SK-N-SH (cell line): ENCODE results near the gene TMEM131L. TPM values are rescaled to one million over a fixed set of nuclear protein-coding genes. Genes with fewer than 3 reads are reported as not detected.

Source experiments
- CTCF ChIA-PET: fragments of 300-600, 350-600 bp; formaldehyde crosslinking; extraction: SDS; loops from one replicate; lab custom pipeline; 2021; lab: Yijun Ruan, JAX
- POLR2A ChIA-PET: fragments of 350-600 bp; sonication (Branson Sonifier 250); formaldehyde crosslinking; extraction: SDS; loops from one replicate; lab custom pipeline; 2020; ENCODE audit warnings: antibody characterized with exemption, inconsistent platforms; lab: Yijun Ruan, JAX
- DNase-seq: peaks from one replicate; pipeline ENCODE4 v3.0.0; 2012
- H2AFZ ChIP-seq: fragments of 200-600 bp; sonication (generic); 2 replicates; pipeline ENCODE4 v1.8.1; 2016; ENCODE audit warnings: antibody characterized with exemption, mild to moderate bottlenecking, low read depth
- H3F3A ChIP-seq: fragments of 200-600 bp; sonication (generic); replicated peaks from 2 replicates; pipeline ENCODE3; 2016; ENCODE audit warnings: antibody characterized with exemption, mild to moderate bottlenecking; ENCODE audit not compliant: insufficient read depth
- H3K27ac ChIP-seq, 2 experiments: fragments of 200-500 bp in 1 of 2; fragments of 200-600 bp in 1 of 2; sonication (Bioruptor generic) in 1 of 2; sonication (generic), shearing (Covaris generic) in 1 of 2; 2 replicates each; pipeline versions ENCODE4 v1.5.1 to v1.6.1; 2014 to 2016; ENCODE audit warnings: low read depth in 2 of 2, inconsistent platforms in 1 of 2, low read length in 1 of 2, mild to moderate bottlenecking in 1 of 2, mixed read lengths in 1 of 2
- H3K27me3 ChIP-seq: fragments of 200-600 bp; sonication (generic), shearing (Covaris generic); 2 replicates; pipeline ENCODE4 v1.6.1; 2016; ENCODE audit warnings: mixed run types; ENCODE audit not compliant: insufficient read depth
- H3K36me3 ChIP-seq, 2 experiments: fragments of 200-500 bp in 1 of 2; fragments of 200-600 bp in 1 of 2; sonication (Bioruptor generic) in 1 of 2; sonication (generic) in 1 of 2; replicated peaks in 1 of 2; 2 replicates each; pipeline versions ENCODE3 to v1.5.1; 2014 to 2016; ENCODE audit warnings: low read length in 1 of 2, mild to moderate bottlenecking in 1 of 2; ENCODE audit not compliant: insufficient read depth in 2 of 2, control insufficient read depth in 1 of 2
- H3K4me1 ChIP-seq, 2 experiments: fragments of 200-500 bp in 1 of 2; fragments of 200-600 bp in 1 of 2; sonication (Bioruptor generic) in 1 of 2; sonication (generic), shearing (Covaris generic) in 1 of 2; 2 replicates each; pipeline versions ENCODE4 v1.5.1 to v1.6.1; 2014 to 2016; ENCODE audit warnings: low read depth in 1 of 2, low read length in 1 of 2, mixed run types in 1 of 2; ENCODE audit not compliant: insufficient read depth in 2 of 2, control insufficient read depth in 1 of 2
- H3K4me2 ChIP-seq: fragments of 200-600 bp; sonication (generic), shearing (Covaris generic); 2 replicates; pipeline ENCODE4 v1.6.1; 2017; ENCODE audit warnings: mixed run types
- H3K4me3 ChIP-seq, 2 experiments: fragments of 200-500 bp in 1 of 2; fragments of 200-600 bp in 1 of 2; sonication (Bioruptor generic) in 1 of 2; sonication (generic), shearing (Covaris generic) in 1 of 2; 2 replicates each; pipeline versions ENCODE4 v1.5.1 to v1.8.1; 2014 to 2016; ENCODE audit warnings: low read depth in 2 of 2, inconsistent platforms in 1 of 2, low read length in 1 of 2, mild to moderate bottlenecking in 1 of 2, mixed read lengths in 1 of 2, moderate library complexity in 1 of 2
- H3K79me2 ChIP-seq: fragments of 200-600 bp; sonication (generic); 2 replicates; pipeline ENCODE4 v1.8.1; 2017; ENCODE audit warnings: mild to moderate bottlenecking; ENCODE audit not compliant: insufficient read depth
- H3K9ac ChIP-seq: fragments of 200-600 bp; sonication (generic); 2 replicates; pipeline ENCODE4 v1.6.1; 2017; ENCODE audit warnings: mixed run types
- H3K9me2 ChIP-seq: fragments of 200-600 bp; sonication (generic); 2 replicates; pipeline ENCODE4 v1.6.1; 2017; ENCODE audit warnings: mixed run types
- H3K9me3 ChIP-seq: fragments of 200-600 bp; sonication (generic); 2 replicates; pipeline ENCODE4 v1.6.1; 2017; ENCODE audit warnings: mixed run types, mild to moderate bottlenecking, moderate library complexity
- H4K20me1 ChIP-seq: fragments of 200-600 bp; sonication (generic); 2 replicates; pipeline ENCODE4 v1.6.1; 2017; ENCODE audit warnings: mild to moderate bottlenecking, mixed run types; ENCODE audit not compliant: insufficient read depth
- CHD2 ChIP-seq: fragments of 150-350 bp; IDR thresholded peaks from 2 replicates; pipeline ENCODE4 v1.6.1; 2018; ENCODE audit warnings: low read length; ENCODE audit not compliant: partially characterized antibody
- ELF1 ChIP-seq: IDR thresholded peaks from 2 replicates; pipeline ENCODE4 v1.4.0; 2012
- FOXM1 ChIP-seq: IDR thresholded peaks from 2 replicates; pipeline ENCODE4 v1.4.0; 2012; ENCODE audit warnings: low read depth, mild to moderate bottlenecking
- GABPA ChIP-seq: IDR thresholded peaks from 2 replicates; pipeline ENCODE4 v1.4.0; 2012; ENCODE audit warnings: low read depth, mild to moderate bottlenecking
- MEF2A ChIP-seq: IDR thresholded peaks from 2 replicates; pipeline ENCODE4 v1.4.0; 2012; ENCODE audit warnings: low read depth, borderline replicate concordance
- MXI1 ChIP-seq: IDR thresholded peaks from 2 replicates; pipeline ENCODE4 v1.6.1; 2012; ENCODE audit warnings: mild to moderate bottlenecking, low read depth, low read length, improper control_type of control experiment
- POLR2AphosphoS5 ChIP-seq: IDR thresholded peaks from 2 replicates; pipeline ENCODE4 v1.6.1; 2012; ENCODE audit warnings: low read depth, low read length
- REST ChIP-seq: IDR thresholded peaks from 2 replicates; pipeline ENCODE4 v1.6.1; 2012; ENCODE audit warnings: mild to moderate bottlenecking, low read depth, low read length, moderate library complexity
- RFX5 ChIP-seq: IDR thresholded peaks from 2 replicates; pipeline ENCODE4 v1.6.1; 2012; ENCODE audit warnings: mild to moderate bottlenecking, improper control_type of control experiment, low read length
- SIN3A ChIP-seq: IDR thresholded peaks from 2 replicates; pipeline ENCODE4 v1.6.1; 2012; ENCODE audit warnings: low read depth, mild to moderate bottlenecking, low read length, moderate library complexity, borderline replicate concordance
- SMC3 ChIP-seq: IDR thresholded peaks from 2 replicates; pipeline ENCODE4 v1.6.1; 2012; ENCODE audit warnings: low read depth, low read length, improper control_type of control experiment
- TAF1 ChIP-seq: IDR thresholded peaks from 2 replicates; pipeline ENCODE4 v1.6.1; 2012; ENCODE audit warnings: low read depth, mild to moderate bottlenecking, low read length, moderate library complexity, borderline replicate concordance
- YY1 ChIP-seq: IDR thresholded peaks from 2 replicates; pipeline ENCODE4 v1.4.0; 2012; ENCODE audit warnings: low read depth, mild to moderate bottlenecking
- WGBS: methylation state at CpG from one replicate; pipeline ENCODE4 v1.1.6; 2017; ENCODE audit warnings: low lambda C conversion rate; 5-methylcytosine and 5-hydroxymethylcytosine counted together
- polyA plus RNA-seq, 3 experiments: library from polyadenylated mRNA; depleted of rRNA; stranded (reverse); fragments of >200 nt; gene quantifications; 2 replicates each; pipeline ENCODE4 v1.2.3, GENCODE V29; 2012

The TMEM131L gene
- polyA plus RNA-seq, 1 of the 3 experiments (the other 2 are of a cell fraction): 6.2 TPM

- 98% methylated on average over 5 of the region's 12 CpGs for WGBS
- no peak overlapping the region for H3K4me2 ChIP-seq
- no peak for TF ChIP-seq SMC3
- TF ChIP-seq MEF2A: no peak
- TF ChIP-seq FOXM1: no peak
- no peak for TF ChIP-seq TAF1
- TF ChIP-seq SIN3A: no peak
- no peak for TF ChIP-seq ELF1
- TF ChIP-seq YY1: no peak
- no peak for TF ChIP-seq REST
- TF ChIP-seq POLR2AphosphoS5: no peak
- TF ChIP-seq CHD2: no peak
- no peak for TF ChIP-seq RFX5
- no peak for TF ChIP-seq GABPA
- DNase-seq: no peak
- CTCF ChIA-PET: interaction anchor here (0.6 to 0.9 kb wide), 2 partner anchors 12 to 20 kb away, joined by 3 read pairs; no protein-coding TSS in a partner anchor
- POLR2A ChIA-PET: no interaction called here
- H3F3A ChIP-seq: peaks cover 5% of the 10 kb centered on the region
- H3K4me1 ChIP-seq: peaks cover 0 to 17% of the 10 kb centered on the region in 2 experiments; a peak in 2 of 4 replicates
- no peaks in the 10 kb centered on the region for H3K79me2 ChIP-seq
- H3K27me3 ChIP-seq: no peaks in the 10 kb centered on the region
- H4K20me1 ChIP-seq: no peaks in the 10 kb centered on the region
- H2AFZ ChIP-seq: no peak overlapping the region
- H3K9ac ChIP-seq: no peak overlapping the region
- H3K9me2 ChIP-seq: no peaks in the 10 kb centered on the region
- no peaks in the 10 kb centered on the region for H3K9me3 ChIP-seq
- no peak overlapping the region for H3K27ac ChIP-seq
- peaks cover 11 to 34% of the 10 kb centered on the region in 2 experiments for H3K36me3 ChIP-seq
- H3K4me3 ChIP-seq: no peak overlapping the region
Measured at GRCh38 chr4:153622778-153623240, 156.6 kb downstream of the TMEM131L start.

- Histone ChIP-seq H3K9me2 (no peaks in the 10 kb centered on the region), H3K9ac (no peak overlapping the region), H3K36me3 (peaks cover 11 to 35% of the 10 kb centered on the region in 2 experiments)
- TF ChIP-seq MXI1: no peak
- no peak for TF ChIP-seq RFX5
- no peak for TF ChIP-seq CHD2
- TF ChIP-seq, all 33 proteins: peak for 0
- H3K4me1 ChIP-seq: peaks cover 0 to 17% of the 10 kb centered on the region in 2 experiments; a peak in 2 of 4 replicates
- H3K79me2 ChIP-seq: no peaks in the 10 kb centered on the region
- no peaks in the 10 kb centered on the region for H3K9me3 ChIP-seq
- CTCF ChIA-PET: interaction anchor here (0.6 kb wide), 1 partner anchor 13 kb away, joined by 3 read pairs; no protein-coding TSS in a partner anchor
- H3K4me3 ChIP-seq: no peak overlapping the region
- 96% methylated on average over 2 of the region's 2 CpGs for WGBS
- POLR2A ChIA-PET: no interaction called here
- no peak overlapping the region for H3K4me2 ChIP-seq
- no peak for DNase-seq
- no peak overlapping the region for H3K27ac ChIP-seq
- H3F3A ChIP-seq: peaks cover 5% of the 10 kb centered on the region
- no peaks in the 10 kb centered on the region for H3K27me3 ChIP-seq
- H4K20me1 ChIP-seq: no peaks in the 10 kb centered on the region
- H2AFZ ChIP-seq: no peak overlapping the region
Measured at GRCh38 chr4:153623491-153623890, 157.3 kb downstream of the TMEM131L start.
